SK-N-SH (cell line): Measurements from ENCODE around the gene MAN1B1. TPM values are rescaled to one million over a fixed set of nuclear protein-coding genes. Genes with fewer than 3 reads are reported as not detected.
A peak's percentile ranks its signal among the peaks of the same experiment; 100 is the strongest.

Experiments used
- CTCF ChIA-PET: fragments of 300-600, 350-600 bp; formaldehyde crosslinking; extraction: SDS; loops from one replicate; lab custom pipeline; 2021; lab: Yijun Ruan, JAX
- POLR2A ChIA-PET: fragments of 350-600 bp; sonication (Branson Sonifier 250); formaldehyde crosslinking; extraction: SDS; loops from one replicate; lab custom pipeline; 2020; ENCODE audit warnings: antibody characterized with exemption, inconsistent platforms; lab: Yijun Ruan, JAX
- DNase-seq: peaks from one replicate; pipeline ENCODE4 v3.0.0; 2012
- H2AFZ ChIP-seq: fragments of 200-600 bp; sonication (generic); 2 replicates; pipeline ENCODE4 v1.8.1; 2016; ENCODE audit warnings: antibody characterized with exemption, mild to moderate bottlenecking, low read depth
- H3F3A ChIP-seq: fragments of 200-600 bp; sonication (generic); replicated peaks from 2 replicates; pipeline ENCODE3; 2016; ENCODE audit warnings: antibody characterized with exemption, mild to moderate bottlenecking; ENCODE audit not compliant: insufficient read depth
- H3K27ac ChIP-seq, 2 experiments: fragments of 200-500 bp in 1 of 2; fragments of 200-600 bp in 1 of 2; sonication (Bioruptor generic) in 1 of 2; sonication (generic), shearing (Covaris generic) in 1 of 2; 2 replicates each; pipeline versions ENCODE4 v1.5.1 to v1.6.1; 2014 to 2016; ENCODE audit warnings: low read depth in 2 of 2, inconsistent platforms in 1 of 2, low read length in 1 of 2, mild to moderate bottlenecking in 1 of 2, mixed read lengths in 1 of 2
- H3K27me3 ChIP-seq: fragments of 200-600 bp; sonication (generic), shearing (Covaris generic); 2 replicates; pipeline ENCODE4 v1.6.1; 2016; ENCODE audit warnings: mixed run types; ENCODE audit not compliant: insufficient read depth
- H3K36me3 ChIP-seq, 2 experiments: fragments of 200-500 bp in 1 of 2; fragments of 200-600 bp in 1 of 2; sonication (Bioruptor generic) in 1 of 2; sonication (generic) in 1 of 2; replicated peaks in 1 of 2; 2 replicates each; pipeline versions ENCODE3 to v1.5.1; 2014 to 2016; ENCODE audit warnings: low read length in 1 of 2, mild to moderate bottlenecking in 1 of 2; ENCODE audit not compliant: insufficient read depth in 2 of 2, control insufficient read depth in 1 of 2
- H3K4me1 ChIP-seq, 2 experiments: fragments of 200-500 bp in 1 of 2; fragments of 200-600 bp in 1 of 2; sonication (Bioruptor generic) in 1 of 2; sonication (generic), shearing (Covaris generic) in 1 of 2; 2 replicates each; pipeline versions ENCODE4 v1.5.1 to v1.6.1; 2014 to 2016; ENCODE audit warnings: low read depth in 1 of 2, low read length in 1 of 2, mixed run types in 1 of 2; ENCODE audit not compliant: insufficient read depth in 2 of 2, control insufficient read depth in 1 of 2
- H3K4me2 ChIP-seq: fragments of 200-600 bp; sonication (generic), shearing (Covaris generic); 2 replicates; pipeline ENCODE4 v1.6.1; 2017; ENCODE audit warnings: mixed run types
- H3K4me3 ChIP-seq, 2 experiments: fragments of 200-500 bp in 1 of 2; fragments of 200-600 bp in 1 of 2; sonication (Bioruptor generic) in 1 of 2; sonication (generic), shearing (Covaris generic) in 1 of 2; 2 replicates each; pipeline versions ENCODE4 v1.5.1 to v1.8.1; 2014 to 2016; ENCODE audit warnings: low read depth in 2 of 2, inconsistent platforms in 1 of 2, low read length in 1 of 2, mild to moderate bottlenecking in 1 of 2, mixed read lengths in 1 of 2, moderate library complexity in 1 of 2
- H3K79me2 ChIP-seq: fragments of 200-600 bp; sonication (generic); 2 replicates; pipeline ENCODE4 v1.8.1; 2017; ENCODE audit warnings: mild to moderate bottlenecking; ENCODE audit not compliant: insufficient read depth
- H3K9ac ChIP-seq: fragments of 200-600 bp; sonication (generic); 2 replicates; pipeline ENCODE4 v1.6.1; 2017; ENCODE audit warnings: mixed run types
- H3K9me2 ChIP-seq: fragments of 200-600 bp; sonication (generic); 2 replicates; pipeline ENCODE4 v1.6.1; 2017; ENCODE audit warnings: mixed run types
- H3K9me3 ChIP-seq: fragments of 200-600 bp; sonication (generic); 2 replicates; pipeline ENCODE4 v1.6.1; 2017; ENCODE audit warnings: mixed run types, mild to moderate bottlenecking, moderate library complexity
- H4K20me1 ChIP-seq: fragments of 200-600 bp; sonication (generic); 2 replicates; pipeline ENCODE4 v1.6.1; 2017; ENCODE audit warnings: mild to moderate bottlenecking, mixed run types; ENCODE audit not compliant: insufficient read depth
- CHD2 ChIP-seq: fragments of 150-350 bp; IDR thresholded peaks from 2 replicates; pipeline ENCODE4 v1.6.1; 2018; ENCODE audit warnings: low read length; ENCODE audit not compliant: partially characterized antibody
- CTCF ChIP-seq: fragments of 200-600 bp; sonication (generic); IDR thresholded peaks from 2 replicates; pipeline ENCODE4 v1.6.1; 2017; ENCODE audit warnings: antibody characterized with exemption, mild to moderate bottlenecking, moderate library complexity
- ELF1 ChIP-seq: IDR thresholded peaks from 2 replicates; pipeline ENCODE4 v1.4.0; 2012
- EZH2phosphoT487 ChIP-seq: fragments of 200-600 bp; sonication (generic); IDR thresholded peaks from 2 replicates; pipeline ENCODE4 v1.6.1; 2017; ENCODE audit warnings: low read depth, mixed run types, mild to moderate bottlenecking, antibody characterized with exemption, moderate library complexity, borderline replicate concordance
- FOXJ3 ChIP-seq: sonication (generic); formaldehyde crosslinking; IDR thresholded peaks from 2 replicates; pipeline ENCODE4 v1.5.1; 2020; ENCODE audit warnings: mild to moderate bottlenecking, missing genetic modification reagents
- NRF1 ChIP-seq: IDR thresholded peaks from 2 replicates; pipeline ENCODE4 v1.6.1; 2012; ENCODE audit warnings: low read depth, mild to moderate bottlenecking, low read length
- RAD21 ChIP-seq: IDR thresholded peaks from 2 replicates; pipeline ENCODE4 v1.6.1; 2012; ENCODE audit warnings: mild to moderate bottlenecking, low read length
- RXRA ChIP-seq: IDR thresholded peaks from 2 replicates; pipeline ENCODE4 v1.4.0; 2012; ENCODE audit warnings: low read depth, mild to moderate bottlenecking, borderline replicate concordance
- SIN3A ChIP-seq: IDR thresholded peaks from 2 replicates; pipeline ENCODE4 v1.6.1; 2012; ENCODE audit warnings: low read depth, mild to moderate bottlenecking, low read length, moderate library complexity, borderline replicate concordance
- TAF1 ChIP-seq: IDR thresholded peaks from 2 replicates; pipeline ENCODE4 v1.6.1; 2012; ENCODE audit warnings: low read depth, mild to moderate bottlenecking, low read length, moderate library complexity, borderline replicate concordance
- USF1 ChIP-seq: IDR thresholded peaks from 2 replicates; pipeline ENCODE4 v1.4.0; 2012; ENCODE audit warnings: low read depth, borderline replicate concordance
- YY1 ChIP-seq: IDR thresholded peaks from 2 replicates; pipeline ENCODE4 v1.4.0; 2012; ENCODE audit warnings: low read depth, mild to moderate bottlenecking
- WGBS: methylation state at CpG from one replicate; pipeline ENCODE4 v1.1.6; 2017; ENCODE audit warnings: low lambda C conversion rate; 5-methylcytosine and 5-hydroxymethylcytosine counted together
- polyA plus RNA-seq, 3 experiments: library from polyadenylated mRNA; depleted of rRNA; stranded (reverse); fragments of >200 nt; gene quantifications; 2 replicates each; pipeline ENCODE4 v1.2.3, GENCODE V29; 2012

The MAN1B1 gene
- polyA plus RNA-seq, 1 of the 3 experiments (the other 2 are of a cell fraction) = 57.8 TPM

GRCh38 chr9:137070906-137071275, 15.9 kb upstream of the MAN1B1 start:
- Histone ChIP-seq H3K9ac (no peak overlapping the region), H3K79me2 (0 out of 2 replicates have a peak, but pooled peaks cover 3% of the 10 kb centered on the region), H3K4me2 (peak overlapping the region; percentile 80), H2AFZ (peak overlapping the region; percentile 84; the same call in 1 of the 2 replicates), H3F3A (peaks cover 15% of the 10 kb centered on the region), H3K36me3 (no peaks in the 10 kb centered on the region), H3K9me2 (no peaks in the 10 kb centered on the region), H3K27me3 (no peaks in the 10 kb centered on the region), H3K4me1 (peaks cover 0 to 29% of the 10 kb centered on the region in 2 experiments; a peak in 1 of 4 replicates), H4K20me1 (peaks cover 12% of the 10 kb centered on the region; the same call in 1 of the 2 replicates), H3K4me3 (peak overlapping the region; percentile 53 to 57), H3K27ac (peak overlapping the region in 1 of 2 experiments; percentile 80; a peak in 2 of 4 replicates), H3K9me3 (no peaks in the 10 kb centered on the region)
- peak; percentile 77 for DNase-seq
- 0% methylated on average over 3 of the region's 6 CpGs for WGBS
- no peak for TF ChIP-seq RXRA
- 0 out of 2 replicates have a peak, but pooled peaks have one; percentile 14 for TF ChIP-seq RAD21
- ChIA-PET CTCF (interaction anchor here (0.9 to 16.8 kb wide), 11 partner anchors 9 to 180 kb away, joined by 3 to 803 read pairs (median 12); partner anchors contain the start of genes ABCA2, CYSRT1, ENTPD2 and FUT7), POLR2A (interaction anchor here (0.7 to 2.8 kb wide), 5 partner anchors 9 to 170 kb away, joined by 3 to 21 read pairs (median 12); partner anchors contain the start of genes MAN1B1, NPDC1 and TUBB4B)

GRCh38 chr9:137071282-137071681, 15.5 kb upstream of the MAN1B1 start:
- CTCF ChIA-PET = interaction anchor here (1.5 to 16.8 kb wide), 9 partner anchors 8 to 165 kb away, joined by 4 to 803 read pairs (median 17); partner anchors contain the start of genes ABCA2, CYSRT1, ENTPD2 and FUT7
- H3K4me1 ChIP-seq = peaks cover 0 to 29% of the 10 kb centered on the region in 2 experiments; a peak in 1 of 4 replicates
- peaks cover 12% of the 10 kb centered on the region; the same call in 1 of the 2 replicates for H4K20me1 ChIP-seq
- H3K27ac ChIP-seq = peak overlapping the region in 1 of 2 experiments; percentile 80; a peak in 2 of 4 replicates
- DNase-seq = no peak
- peaks cover 15% of the 10 kb centered on the region for H3F3A ChIP-seq
- POLR2A ChIA-PET = interaction anchor here (1.1 to 2.8 kb wide), 3 partner anchors 15 to 170 kb away, joined by 6 to 21 read pairs (median 17); partner anchors contain the start of genes MAN1B1 and TUBB4B
- no peak for TF ChIP-seq USF1
- no peak for TF ChIP-seq CTCF
- TF ChIP-seq EZH2phosphoT487 = no peak
- TF ChIP-seq NRF1 = no peak
- TF ChIP-seq ELF1 = no peak
- no peak for TF ChIP-seq YY1
- no peak for TF ChIP-seq FOXJ3 (CRISPR knock-in tag)
- TF ChIP-seq TAF1 = no peak
- TF ChIP-seq CHD2 = no peak
- no peak for TF ChIP-seq SIN3A
- TF ChIP-seq, all 33 proteins: peak for 0
- Histone ChIP-seq H2AFZ (0 out of 2 replicates have a peak overlapping the region, but pooled peaks have one; percentile 84), H3K79me2 (0 out of 2 replicates have a peak, but pooled peaks cover 3% of the 10 kb centered on the region), H3K9me3 (no peaks in the 10 kb centered on the region), H3K36me3 (no peaks in the 10 kb centered on the region), H3K27me3 (no peaks in the 10 kb centered on the region), H3K9me2 (no peaks in the 10 kb centered on the region), H3K4me2 (peak overlapping the region; percentile 80; the same call in 1 of the 2 replicates), H3K4me3 (peak overlapping the region in 1 of 2 experiments; percentile 53; a peak in 1 of 4 replicates), H3K9ac (no peak overlapping the region)
- WGBS = 100% methylated on average over 1 of the region's 2 CpGs
